CD4-positive, CD25-positive, alpha-beta regulatory T cell (primary cell): Measurements from ENCODE around the gene C20orf202. TPM values are rescaled to one million over a fixed set of nuclear protein-coding genes. Genes with fewer than 3 reads are reported as not detected.
A peak's percentile ranks its signal among the peaks of the same experiment; 100 is the strongest.

Experiments used
- ATAC-seq, 2 donors: fragments of 150-1000 bp; cut with Tn5 transposase; one replicate each; pipeline ENCODE4 v1.10.0; 2021; ENCODE audit warnings: low read depth in 2 of 2, moderate number of reproducible peaks in 2 of 2, moderate library complexity in 1 of 2
- DNase-seq, 3 donors: peaks; one replicate each; pipeline versions ENCODE4 v3.0.0 to v3.0.0-alpha.2; 2012 to 2022; ENCODE audit warnings: mixed read lengths in 1 of 3
- H3K27ac ChIP-seq: one replicate; pipeline ENCODE4 v1.7.0; 2013; ENCODE audit warnings: mild to moderate bottlenecking, low read length; ENCODE audit not compliant: insufficient read depth, poor library complexity, severe bottlenecking
- H3K27me3 ChIP-seq: one replicate; pipeline ENCODE4 v1.7.0; 2013; ENCODE audit warnings: low read length; ENCODE audit not compliant: control insufficient read depth, insufficient read depth
- H3K36me3 ChIP-seq: one replicate; pipeline ENCODE4 v1.7.0; 2013; ENCODE audit warnings: mild to moderate bottlenecking, low read length, moderate library complexity; ENCODE audit not compliant: control insufficient read depth, insufficient read depth
- H3K4me1 ChIP-seq: 2 replicates; pipeline ENCODE4 v1.7.0; 2013; ENCODE audit warnings: mild to moderate bottlenecking, low read length; ENCODE audit not compliant: insufficient read depth, control insufficient read depth, poor library complexity, severe bottlenecking
- H3K4me3 ChIP-seq: one replicate; pipeline ENCODE4 v1.7.0; 2013; ENCODE audit warnings: low read depth, mild to moderate bottlenecking, low read length, moderate library complexity
- H3K9me3 ChIP-seq, 2 experiments: 1 replicate in 1 of 2; 2 replicates in 1 of 2; pipeline ENCODE4 v1.7.0; 2013; ENCODE audit warnings: low read length in 2 of 2, mild to moderate bottlenecking in 1 of 2, moderate library complexity in 1 of 2; ENCODE audit not compliant: control insufficient read depth in 2 of 2
- H3K27ac Mint-ChIP-seq, 3 donors: one replicate each; pipeline ENCODE4 v1.8.0; 2020 to 2022; ENCODE audit warnings: mild to moderate bottlenecking in 3 of 3, mixed read lengths in 3 of 3, moderate library complexity in 2 of 3
- H3K27me3 Mint-ChIP-seq: one replicate; pipeline ENCODE4 v1.8.0; 2022; ENCODE audit warnings: mild to moderate bottlenecking, mixed read lengths
- H3K36me3 Mint-ChIP-seq: one replicate; pipeline ENCODE4 v1.8.0; 2020; ENCODE audit warnings: mixed read lengths
- H3K4me1 Mint-ChIP-seq, 4 donors: one replicate each; pipeline ENCODE4 v1.8.0; 2020 to 2022; ENCODE audit warnings: mixed read lengths in 4 of 4, mild to moderate bottlenecking in 1 of 4
- H3K4me3 Mint-ChIP-seq, 4 donors: one replicate each; pipeline ENCODE4 v1.8.0; 2020 to 2022; ENCODE audit warnings: mild to moderate bottlenecking in 4 of 4, mixed read lengths in 4 of 4, moderate library complexity in 3 of 4
- H3K9me3 Mint-ChIP-seq, 7 donors: one replicate each; pipeline ENCODE4 v1.8.0; 2020 to 2022; ENCODE audit warnings: mixed read lengths in 7 of 7, mild to moderate bottlenecking in 3 of 7, moderate library complexity in 2 of 7
- polyA plus RNA-seq, 4 donors: library from polyadenylated mRNA; unstranded; fragments of 300-500 nt; fragmentation: Illumina TruSeq; gene quantifications; one replicate each; pipeline ENCODE4 v1.2.3, GENCODE V29; 2021
- total RNA-seq: library from RNA; stranded (reverse); gene quantifications from one replicate; pipeline ENCODE4 v1.2.3, GENCODE V29; 2022

The C20orf202 gene
- total and polyA plus RNA-seq, 5 donors from 2014 or later = 0.39 TPM; not detected in 4

GRCh38 chr20:1224205-1224890, 21.1 kb downstream of the C20orf202 start:
- Mint-ChIP-seq H3K4me3 (peak overlapping the region; percentile 3 to 77 (median 46)), H3K4me1 (peaks cover 0 to 22% (median 8%) of the 10 kb centered on the region in 4 donors), H3K27me3 (peaks cover 35% of the 10 kb centered on the region), H3K9me3 (peaks cover 0 to 2% (median 0%) of the 10 kb centered on the region in 7 donors), H3K27ac (peak overlapping the region in 1 of 3 donors; percentile 74), H3K36me3 (no peaks in the 10 kb centered on the region)
- DNase-seq (peak in 1 of 3 donors; percentile 3), ATAC-seq (no peak)
- H3K27me3 ChIP-seq = peaks cover 16% of the 10 kb centered on the region
- no peaks in the 10 kb centered on the region for H3K9me3 ChIP-seq
- H3K4me3 ChIP-seq = no peak overlapping the region
- H3K36me3 ChIP-seq = no peaks in the 10 kb centered on the region
- H3K4me1 ChIP-seq = peaks cover 16% of the 10 kb centered on the region
- no peak overlapping the region for H3K27ac ChIP-seq

GRCh38 chr20:1225263-1225782, 22.1 kb downstream of the C20orf202 start:
- H3K36me3 ChIP-seq = no peaks in the 10 kb centered on the region
- H3K27me3 ChIP-seq = peaks cover 24% of the 10 kb centered on the region
- H3K36me3 Mint-ChIP-seq = no peaks in the 10 kb centered on the region
- peak overlapping the region; percentile 43 for H3K4me3 ChIP-seq
- H3K4me1 ChIP-seq = peaks cover 16% of the 10 kb centered on the region
- H3K27me3 Mint-ChIP-seq = peaks cover 36% of the 10 kb centered on the region
- H3K27ac ChIP-seq = no peak overlapping the region
- peak; percentile 30 to 31 for ATAC-seq
- peak overlapping the region; percentile 67 to 83 (median 80) for H3K4me3 Mint-ChIP-seq
- peak overlapping the region in 1 of 3 donors; percentile 78 for H3K27ac Mint-ChIP-seq
- H3K9me3 Mint-ChIP-seq = peaks cover 0 to 2% (median 0%) of the 10 kb centered on the region in 7 donors
- no peak for DNase-seq
- H3K9me3 ChIP-seq = no peaks in the 10 kb centered on the region
- H3K4me1 Mint-ChIP-seq = peaks cover 0 to 22% (median 8%) of the 10 kb centered on the region in 4 donors

GRCh38 chr20:1225783-1226654, 22.8 kb downstream of the C20orf202 start, which contains the start of gene RAD21L1:
RAD21L1 (plus strand) TSS chr20:1226044; CDS start chr20:1228454, 2,410 bp downstream.
- Histone ChIP-seq H3K27me3 (peaks cover 29% of the 10 kb centered on the region), H3K4me3 (peak within 1 kb of the TSS; percentile 64), H3K36me3 (no peaks in the 10 kb centered on the region), H3K27ac (peak within 1 kb of the TSS; percentile 14), H3K4me1 (peaks cover 16% of the 10 kb centered on the region), H3K9me3 (no peaks in the 10 kb centered on the region)
- Mint-ChIP-seq H3K9me3 (peaks cover 0 to 2% (median 0%) of the 10 kb centered on the region in 7 donors), H3K27ac (peak within 1 kb of the TSS in 1 of 3 donors; percentile 78), H3K36me3 (no peaks in the 10 kb centered on the region), H3K4me1 (peaks cover 0 to 22% (median 5%) of the 10 kb centered on the region in 4 donors), H3K27me3 (peaks cover 38% of the 10 kb centered on the region), H3K4me3 (peak within 1 kb of the TSS; percentile 83 to 92 (median 90))
- ATAC-seq (peak; percentile 76 to 78), DNase-seq (peak; percentile 60 to 77 (median 71))

GRCh38 chr20:1229541-1229940, 26.3 kb downstream of the C20orf202 start:
- peaks cover 16% of the 10 kb centered on the region for H3K4me1 ChIP-seq
- Mint-ChIP-seq H3K27ac (no peak overlapping the region), H3K27me3 (peaks cover 38% of the 10 kb centered on the region), H3K4me3 (no peak overlapping the region), H3K36me3 (no peaks in the 10 kb centered on the region), H3K9me3 (no peaks in the 10 kb centered on the region), H3K4me1 (peaks cover 4 to 25% (median 8%) of the 10 kb centered on the region in 4 donors)
- H3K27me3 ChIP-seq = peaks cover 36% of the 10 kb centered on the region
- DNase-seq = no peak
- no peak overlapping the region for H3K27ac ChIP-seq
- no peak overlapping the region for H3K4me3 ChIP-seq
- ATAC-seq = no peak
- no peaks in the 10 kb centered on the region for H3K9me3 ChIP-seq
- H3K36me3 ChIP-seq = no peaks in the 10 kb centered on the region

- no peaks in the 10 kb centered on the region for H3K4me1 ChIP-seq
- H3K9me3 Mint-ChIP-seq = no peaks in the 10 kb centered on the region
- no peaks in the 10 kb centered on the region for H3K9me3 ChIP-seq
- no peak overlapping the region for H3K27ac ChIP-seq
- peaks cover 4 to 7% (median 5%) of the 10 kb centered on the region in 4 donors for H3K4me1 Mint-ChIP-seq
- no peak overlapping the region for H3K27ac Mint-ChIP-seq
- no peaks in the 10 kb centered on the region for H3K36me3 ChIP-seq
- peaks cover 30% of the 10 kb centered on the region for H3K27me3 Mint-ChIP-seq
- peaks cover 32% of the 10 kb centered on the region for H3K27me3 ChIP-seq
- H3K4me3 Mint-ChIP-seq = no peak overlapping the region
- no peak for DNase-seq
- no peak for ATAC-seq
- H3K36me3 Mint-ChIP-seq = no peaks in the 10 kb centered on the region
- H3K4me3 ChIP-seq = no peak overlapping the region
Observed at GRCh38 chr20:1232286-1233111, 29.2 kb downstream of the C20orf202 start.

- DNase-seq = no peak
- H3K4me1 Mint-ChIP-seq = no peaks in the 10 kb centered on the region
- Histone ChIP-seq H3K36me3 (no peaks in the 10 kb centered on the region), H3K9me3 (no peaks in the 10 kb centered on the region), H3K27ac (no peak overlapping the region), H3K4me3 (no peak overlapping the region), H3K4me1 (no peaks in the 10 kb centered on the region), H3K27me3 (peaks cover 37% of the 10 kb centered on the region)
- H3K27me3 Mint-ChIP-seq = peaks cover 49% of the 10 kb centered on the region
- no peak overlapping the region for H3K27ac Mint-ChIP-seq
- H3K4me3 Mint-ChIP-seq = no peak overlapping the region
- ATAC-seq = no peak
- no peaks in the 10 kb centered on the region for H3K36me3 Mint-ChIP-seq
- peaks cover 0 to 4% (median 0%) of the 10 kb centered on the region in 7 donors for H3K9me3 Mint-ChIP-seq
Observed at GRCh38 chr20:1240549-1240948, 37.3 kb downstream of the C20orf202 start.

- peaks cover 0 to 4% (median 0%) of the 10 kb centered on the region in 7 donors for H3K9me3 Mint-ChIP-seq
Observed at GRCh38 chr20:1241456-1241855, 38.2 kb downstream of the C20orf202 start.

More at GRCh38 chr20:1241456-1241855, 38.2 kb downstream of the C20orf202 start:
- no peaks in the 10 kb centered on the region for H3K4me1 Mint-ChIP-seq
- H3K27me3 ChIP-seq = peaks cover 42% of the 10 kb centered on the region
- no peak overlapping the region for H3K4me3 Mint-ChIP-seq
- H3K27ac ChIP-seq = no peak overlapping the region
- no peaks in the 10 kb centered on the region for H3K4me1 ChIP-seq
- no peaks in the 10 kb centered on the region for H3K36me3 ChIP-seq
- H3K27me3 Mint-ChIP-seq = peaks cover 55% of the 10 kb centered on the region
- H3K36me3 Mint-ChIP-seq = no peaks in the 10 kb centered on the region
- no peaks in the 10 kb centered on the region for H3K9me3 ChIP-seq
- ATAC-seq (no peak), DNase-seq (no peak)
- H3K27ac Mint-ChIP-seq = no peak overlapping the region
- H3K4me3 ChIP-seq = no peak overlapping the region
